Measurements from ENCODE around the gene MCM7.
"Not testable (repeated sequence)": the region's sequence is repeated elsewhere in the genome, so short reads cannot be mapped to it uniquely, and the experiment has no call there.

Gene MCM7

GRCh38 chr7:100137851-100138760 lies 36.9 kb upstream of the MCM7 start:
- no peak for TF ChIP-seq CTCF (IDR thresholded peaks at IDR 0.05; ENCODE audit: low read depth, low read length, missing control alignments)
- DNase-seq (ENCODE audit: extremely low read depth, low read depth): no peak
- H3K4me3 ChIP-seq (replicated peaks; ENCODE audit: low read depth, low read length): no peak overlapping the region

- peak; percentile 93 for TF ChIP-seq CTCF (IDR thresholded peaks at IDR 0.05; ENCODE audit: low read depth, low read length, missing control alignments)
- peak; percentile 40 for DNase-seq (ENCODE audit: extremely low read depth, low read depth)
- H3K4me3 ChIP-seq (replicated peaks; ENCODE audit: low read depth, low read length): no peak overlapping the region
These were observed 31.5 kb upstream of the MCM7 start for GRCh38 chr7:100132697-100133151.

GRCh38 chr7:100132126-100132525 lies 30.9 kb upstream of the MCM7 start:
- no peak overlapping the region for H3K4me3 ChIP-seq (replicated peaks; ENCODE audit: low read depth, low read length)

GRCh38 chr7:100130608-100131453 lies 29.6 kb upstream of the MCM7 start:
- DNase-seq (ENCODE audit: extremely low read depth, low read depth): no peak
- TF ChIP-seq CTCF (IDR thresholded peaks at IDR 0.05; ENCODE audit: low read depth, low read length, missing control alignments): peak; percentile 57
- H3K4me3 ChIP-seq (replicated peaks; ENCODE audit: low read depth, low read length): no peak overlapping the region

More at GRCh38 chr7:100132126-100132525, 30.9 kb upstream of the MCM7 start:
- no peak for TF ChIP-seq CTCF (IDR thresholded peaks at IDR 0.05; ENCODE audit: low read depth, low read length, missing control alignments)
- no peak for DNase-seq (ENCODE audit: extremely low read depth, low read depth)

GRCh38 chr7:100130220-100130607 lies 29.0 kb upstream of the MCM7 start:
- not testable (repeated sequence) for H3K4me3 ChIP-seq (replicated peaks; ENCODE audit: low read depth, low read length); DNase-seq (ENCODE audit: extremely low read depth, low read depth)

GRCh38 chr7:100128637-100128963 lies 27.4 kb upstream of the MCM7 start:
- no peak for TF ChIP-seq CTCF (IDR thresholded peaks at IDR 0.05; ENCODE audit: low read depth, low read length, missing control alignments)
- H3K4me3 ChIP-seq (replicated peaks; ENCODE audit: low read depth, low read length): no peak overlapping the region
- no peak for DNase-seq (ENCODE audit: extremely low read depth, low read depth)

Data from HFF-Myc (cell line).